SK-N-SH (cell line): Measurements from ENCODE around the gene SLC13A3. TPM values are rescaled to one million over a fixed set of nuclear protein-coding genes. Genes with fewer than 3 reads are reported as not detected.

ENCODE experiments used
- CTCF ChIA-PET: fragments of 300-600, 350-600 bp; formaldehyde crosslinking; extraction: SDS; loops from one replicate; lab custom pipeline; 2021; lab: Yijun Ruan, JAX
- POLR2A ChIA-PET: fragments of 350-600 bp; sonication (Branson Sonifier 250); formaldehyde crosslinking; extraction: SDS; loops from one replicate; lab custom pipeline; 2020; ENCODE audit warnings: antibody characterized with exemption, inconsistent platforms; lab: Yijun Ruan, JAX
- DNase-seq: peaks from one replicate; pipeline ENCODE4 v3.0.0; 2012
- H2AFZ ChIP-seq: fragments of 200-600 bp; sonication (generic); 2 replicates; pipeline ENCODE4 v1.8.1; 2016; ENCODE audit warnings: antibody characterized with exemption, mild to moderate bottlenecking, low read depth
- H3F3A ChIP-seq: fragments of 200-600 bp; sonication (generic); replicated peaks from 2 replicates; pipeline ENCODE3; 2016; ENCODE audit warnings: antibody characterized with exemption, mild to moderate bottlenecking; ENCODE audit not compliant: insufficient read depth
- H3K27ac ChIP-seq, 2 experiments: fragments of 200-500 bp in 1 of 2; fragments of 200-600 bp in 1 of 2; sonication (Bioruptor generic) in 1 of 2; sonication (generic), shearing (Covaris generic) in 1 of 2; 2 replicates each; pipeline versions ENCODE4 v1.5.1 to v1.6.1; 2014 to 2016; ENCODE audit warnings: low read depth in 2 of 2, inconsistent platforms in 1 of 2, low read length in 1 of 2, mild to moderate bottlenecking in 1 of 2, mixed read lengths in 1 of 2
- H3K27me3 ChIP-seq: fragments of 200-600 bp; sonication (generic), shearing (Covaris generic); 2 replicates; pipeline ENCODE4 v1.6.1; 2016; ENCODE audit warnings: mixed run types; ENCODE audit not compliant: insufficient read depth
- H3K36me3 ChIP-seq, 2 experiments: fragments of 200-500 bp in 1 of 2; fragments of 200-600 bp in 1 of 2; sonication (Bioruptor generic) in 1 of 2; sonication (generic) in 1 of 2; replicated peaks in 1 of 2; 2 replicates each; pipeline versions ENCODE3 to v1.5.1; 2014 to 2016; ENCODE audit warnings: low read length in 1 of 2, mild to moderate bottlenecking in 1 of 2; ENCODE audit not compliant: insufficient read depth in 2 of 2, control insufficient read depth in 1 of 2
- H3K4me1 ChIP-seq, 2 experiments: fragments of 200-500 bp in 1 of 2; fragments of 200-600 bp in 1 of 2; sonication (Bioruptor generic) in 1 of 2; sonication (generic), shearing (Covaris generic) in 1 of 2; 2 replicates each; pipeline versions ENCODE4 v1.5.1 to v1.6.1; 2014 to 2016; ENCODE audit warnings: low read depth in 1 of 2, low read length in 1 of 2, mixed run types in 1 of 2; ENCODE audit not compliant: insufficient read depth in 2 of 2, control insufficient read depth in 1 of 2
- H3K4me2 ChIP-seq: fragments of 200-600 bp; sonication (generic), shearing (Covaris generic); 2 replicates; pipeline ENCODE4 v1.6.1; 2017; ENCODE audit warnings: mixed run types
- H3K4me3 ChIP-seq, 2 experiments: fragments of 200-500 bp in 1 of 2; fragments of 200-600 bp in 1 of 2; sonication (Bioruptor generic) in 1 of 2; sonication (generic), shearing (Covaris generic) in 1 of 2; 2 replicates each; pipeline versions ENCODE4 v1.5.1 to v1.8.1; 2014 to 2016; ENCODE audit warnings: low read depth in 2 of 2, inconsistent platforms in 1 of 2, low read length in 1 of 2, mild to moderate bottlenecking in 1 of 2, mixed read lengths in 1 of 2, moderate library complexity in 1 of 2
- H3K79me2 ChIP-seq: fragments of 200-600 bp; sonication (generic); 2 replicates; pipeline ENCODE4 v1.8.1; 2017; ENCODE audit warnings: mild to moderate bottlenecking; ENCODE audit not compliant: insufficient read depth
- H3K9ac ChIP-seq: fragments of 200-600 bp; sonication (generic); 2 replicates; pipeline ENCODE4 v1.6.1; 2017; ENCODE audit warnings: mixed run types
- H3K9me2 ChIP-seq: fragments of 200-600 bp; sonication (generic); 2 replicates; pipeline ENCODE4 v1.6.1; 2017; ENCODE audit warnings: mixed run types
- H3K9me3 ChIP-seq: fragments of 200-600 bp; sonication (generic); 2 replicates; pipeline ENCODE4 v1.6.1; 2017; ENCODE audit warnings: mixed run types, mild to moderate bottlenecking, moderate library complexity
- H4K20me1 ChIP-seq: fragments of 200-600 bp; sonication (generic); 2 replicates; pipeline ENCODE4 v1.6.1; 2017; ENCODE audit warnings: mild to moderate bottlenecking, mixed run types; ENCODE audit not compliant: insufficient read depth
- FOSL2 ChIP-seq: IDR thresholded peaks from 2 replicates; pipeline ENCODE4 v1.4.0; 2012; ENCODE audit warnings: low read depth, mild to moderate bottlenecking, moderate library complexity, borderline replicate concordance
- MEF2A ChIP-seq: IDR thresholded peaks from 2 replicates; pipeline ENCODE4 v1.4.0; 2012; ENCODE audit warnings: low read depth, borderline replicate concordance
- MXI1 ChIP-seq: IDR thresholded peaks from 2 replicates; pipeline ENCODE4 v1.6.1; 2012; ENCODE audit warnings: mild to moderate bottlenecking, low read depth, low read length, improper control_type of control experiment
- POLR2AphosphoS5 ChIP-seq: IDR thresholded peaks from 2 replicates; pipeline ENCODE4 v1.6.1; 2012; ENCODE audit warnings: low read depth, low read length
- SIN3A ChIP-seq: IDR thresholded peaks from 2 replicates; pipeline ENCODE4 v1.6.1; 2012; ENCODE audit warnings: low read depth, mild to moderate bottlenecking, low read length, moderate library complexity, borderline replicate concordance
- TCF12 ChIP-seq: IDR thresholded peaks from 2 replicates; pipeline ENCODE4 v1.4.0; 2012
- TEAD4 ChIP-seq: IDR thresholded peaks from 2 replicates; pipeline ENCODE4 v1.4.0; 2012; ENCODE audit warnings: mild to moderate bottlenecking, borderline replicate concordance; ENCODE audit not compliant: insufficient read depth
- WGBS: methylation state at CpG from one replicate; pipeline ENCODE4 v1.1.6; 2017; ENCODE audit warnings: low lambda C conversion rate; 5-methylcytosine and 5-hydroxymethylcytosine counted together
- polyA plus RNA-seq, 3 experiments: library from polyadenylated mRNA; depleted of rRNA; stranded (reverse); fragments of >200 nt; gene quantifications; 2 replicates each; pipeline ENCODE4 v1.2.3, GENCODE V29; 2012
- TF ChIP-seq, protein P1 (sequence below): IDR thresholded peaks from 2 replicates; pipeline ENCODE4; 2012
- TF ChIP-seq, protein P2 (sequence below): IDR thresholded peaks from 2 replicates; pipeline ENCODE4 v1.6.1; 2012; ENCODE audit warnings: mild to moderate bottlenecking, low read depth, low read length, moderate library complexity
- TF ChIP-seq, protein P3 (sequence below): IDR thresholded peaks from 2 replicates; pipeline ENCODE4 v1.4.0; 2012; ENCODE audit warnings: low read depth, borderline replicate concordance
- TF ChIP-seq, protein P4 (sequence below): fragments of 150-350 bp; IDR thresholded peaks from 2 replicates; pipeline ENCODE4 v1.6.1; 2016; ENCODE audit warnings: mild to moderate bottlenecking, low read depth, low read length

The SLC13A3 gene
- polyA plus RNA-seq, 1 of the 3 experiments (the other 2 are of a cell fraction), result 0.10 TPM

DNA sequence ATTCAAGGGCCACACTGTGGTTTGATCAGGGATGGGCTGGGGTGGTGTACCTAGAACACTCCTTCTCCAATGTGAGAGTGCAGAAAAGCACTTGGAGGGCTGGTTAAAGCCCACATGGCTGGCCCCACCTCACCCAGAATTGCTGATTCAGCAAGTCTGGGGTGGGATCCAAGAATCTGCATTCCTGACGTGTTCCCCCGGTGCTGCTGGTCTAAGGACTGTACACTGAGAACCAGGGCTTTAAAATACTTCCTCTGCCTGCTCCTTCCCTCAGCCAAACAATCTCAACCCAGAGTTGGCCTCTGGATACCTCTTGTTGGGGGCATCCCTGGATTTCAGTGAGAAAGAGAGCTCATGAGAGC is 87.4 kb downstream of the SLC13A3 start:
- peaks cover 0 to 23% of the 10 kb centered on the region in 2 experiments; a peak in 1 of 4 replicates for H3K4me1 ChIP-seq
- no peaks in the 10 kb centered on the region for H3K79me2 ChIP-seq
- H3K27me3 ChIP-seq, result no peaks in the 10 kb centered on the region
- POLR2A ChIA-PET, result no interaction called here
- no peak overlapping the region for H3K4me3 ChIP-seq
- no peak for DNase-seq
- H3K27ac ChIP-seq, result no peak overlapping the region
- H3K9me2 ChIP-seq, result no peaks in the 10 kb centered on the region
- H3F3A ChIP-seq, result no peaks in the 10 kb centered on the region
- H3K9ac ChIP-seq, result no peak overlapping the region
- H3K9me3 ChIP-seq, result no peaks in the 10 kb centered on the region
- TF ChIP-seq SIN3A (no peak), MXI1 (no peak), TCF12 (no peak), FOSL2 (no peak), TEAD4 (no peak), MEF2A (no peak), POLR2AphosphoS5 (no peak)
- TF ChIP-seq, protein P1, sequence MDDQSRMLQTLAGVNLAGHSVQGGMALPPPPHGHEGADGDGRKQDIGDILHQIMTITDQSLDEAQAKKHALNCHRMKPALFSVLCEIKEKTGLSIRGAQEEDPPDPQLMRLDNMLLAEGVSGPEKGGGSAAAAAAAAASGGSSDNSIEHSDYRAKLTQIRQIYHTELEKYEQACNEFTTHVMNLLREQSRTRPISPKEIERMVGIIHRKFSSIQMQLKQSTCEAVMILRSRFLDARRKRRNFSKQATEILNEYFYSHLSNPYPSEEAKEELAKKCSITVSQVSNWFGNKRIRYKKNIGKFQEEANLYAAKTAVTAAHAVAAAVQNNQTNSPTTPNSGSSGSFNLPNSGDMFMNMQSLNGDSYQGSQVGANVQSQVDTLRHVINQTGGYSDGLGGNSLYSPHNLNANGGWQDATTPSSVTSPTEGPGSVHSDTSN, result no peak
- TF ChIP-seq, protein P2, sequence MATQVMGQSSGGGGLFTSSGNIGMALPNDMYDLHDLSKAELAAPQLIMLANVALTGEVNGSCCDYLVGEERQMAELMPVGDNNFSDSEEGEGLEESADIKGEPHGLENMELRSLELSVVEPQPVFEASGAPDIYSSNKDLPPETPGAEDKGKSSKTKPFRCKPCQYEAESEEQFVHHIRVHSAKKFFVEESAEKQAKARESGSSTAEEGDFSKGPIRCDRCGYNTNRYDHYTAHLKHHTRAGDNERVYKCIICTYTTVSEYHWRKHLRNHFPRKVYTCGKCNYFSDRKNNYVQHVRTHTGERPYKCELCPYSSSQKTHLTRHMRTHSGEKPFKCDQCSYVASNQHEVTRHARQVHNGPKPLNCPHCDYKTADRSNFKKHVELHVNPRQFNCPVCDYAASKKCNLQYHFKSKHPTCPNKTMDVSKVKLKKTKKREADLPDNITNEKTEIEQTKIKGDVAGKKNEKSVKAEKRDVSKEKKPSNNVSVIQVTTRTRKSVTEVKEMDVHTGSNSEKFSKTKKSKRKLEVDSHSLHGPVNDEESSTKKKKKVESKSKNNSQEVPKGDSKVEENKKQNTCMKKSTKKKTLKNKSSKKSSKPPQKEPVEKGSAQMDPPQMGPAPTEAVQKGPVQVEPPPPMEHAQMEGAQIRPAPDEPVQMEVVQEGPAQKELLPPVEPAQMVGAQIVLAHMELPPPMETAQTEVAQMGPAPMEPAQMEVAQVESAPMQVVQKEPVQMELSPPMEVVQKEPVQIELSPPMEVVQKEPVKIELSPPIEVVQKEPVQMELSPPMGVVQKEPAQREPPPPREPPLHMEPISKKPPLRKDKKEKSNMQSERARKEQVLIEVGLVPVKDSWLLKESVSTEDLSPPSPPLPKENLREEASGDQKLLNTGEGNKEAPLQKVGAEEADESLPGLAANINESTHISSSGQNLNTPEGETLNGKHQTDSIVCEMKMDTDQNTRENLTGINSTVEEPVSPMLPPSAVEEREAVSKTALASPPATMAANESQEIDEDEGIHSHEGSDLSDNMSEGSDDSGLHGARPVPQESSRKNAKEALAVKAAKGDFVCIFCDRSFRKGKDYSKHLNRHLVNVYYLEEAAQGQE, result no peak
- TF ChIP-seq, protein P3, sequence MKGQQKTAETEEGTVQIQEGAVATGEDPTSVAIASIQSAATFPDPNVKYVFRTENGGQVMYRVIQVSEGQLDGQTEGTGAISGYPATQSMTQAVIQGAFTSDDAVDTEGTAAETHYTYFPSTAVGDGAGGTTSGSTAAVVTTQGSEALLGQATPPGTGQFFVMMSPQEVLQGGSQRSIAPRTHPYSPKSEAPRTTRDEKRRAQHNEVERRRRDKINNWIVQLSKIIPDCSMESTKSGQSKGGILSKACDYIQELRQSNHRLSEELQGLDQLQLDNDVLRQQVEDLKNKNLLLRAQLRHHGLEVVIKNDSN, result no peak
- TF ChIP-seq, protein P4, sequence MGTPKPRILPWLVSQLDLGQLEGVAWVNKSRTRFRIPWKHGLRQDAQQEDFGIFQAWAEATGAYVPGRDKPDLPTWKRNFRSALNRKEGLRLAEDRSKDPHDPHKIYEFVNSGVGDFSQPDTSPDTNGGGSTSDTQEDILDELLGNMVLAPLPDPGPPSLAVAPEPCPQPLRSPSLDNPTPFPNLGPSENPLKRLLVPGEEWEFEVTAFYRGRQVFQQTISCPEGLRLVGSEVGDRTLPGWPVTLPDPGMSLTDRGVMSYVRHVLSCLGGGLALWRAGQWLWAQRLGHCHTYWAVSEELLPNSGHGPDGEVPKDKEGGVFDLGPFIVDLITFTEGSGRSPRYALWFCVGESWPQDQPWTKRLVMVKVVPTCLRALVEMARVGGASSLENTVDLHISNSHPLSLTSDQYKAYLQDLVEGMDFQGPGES, result no peak
- TF ChIP-seq, all 33 proteins: peak for 0
- CTCF ChIA-PET, result interaction anchor here (1.2 to 2.0 kb wide), 2 partner anchors 31 to 117 kb away, joined by 3 to 8 read pairs; no protein-coding TSS in a partner anchor
- Histone ChIP-seq H3K4me2 (no peak overlapping the region), H3K36me3 (no peaks in the 10 kb centered on the region), H4K20me1 (no peaks in the 10 kb centered on the region), H2AFZ (no peak overlapping the region)
- 60% methylated on average over 1 of the region's 2 CpGs for WGBS
